Activated CD8-positive, alpha-beta memory T cell treated with anti-CD3 and anti-CD28 coated beads for 24 hours (primary cell): ENCODE measurements around the gene KRT84.

Experiments used
- DNase-seq: peaks from one replicate; pipeline ENCODE4 v3.0.0-alpha.2; 2020

The KRT84 gene

DNA sequence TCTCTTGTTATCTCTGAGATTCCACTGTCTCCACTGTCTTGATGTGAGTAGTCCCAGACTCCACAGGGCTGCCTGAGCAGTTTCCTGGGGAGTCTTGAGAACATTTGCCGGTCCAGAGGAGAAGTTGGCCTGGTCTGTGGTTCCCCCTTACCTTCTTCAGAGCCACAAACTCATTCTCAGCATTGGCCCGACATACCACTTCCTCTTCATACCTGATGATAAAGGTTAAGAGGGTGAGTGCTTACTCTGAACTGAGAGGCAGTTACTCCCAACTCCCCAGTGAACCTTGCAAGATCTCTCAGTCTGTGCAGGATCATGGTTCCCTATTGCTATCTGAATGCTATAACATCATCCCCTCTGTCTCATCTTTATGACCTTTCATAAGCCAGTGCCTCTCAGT is 2.6 kb downstream of the KRT84 start:
- no peak for DNase-seq

DNA sequence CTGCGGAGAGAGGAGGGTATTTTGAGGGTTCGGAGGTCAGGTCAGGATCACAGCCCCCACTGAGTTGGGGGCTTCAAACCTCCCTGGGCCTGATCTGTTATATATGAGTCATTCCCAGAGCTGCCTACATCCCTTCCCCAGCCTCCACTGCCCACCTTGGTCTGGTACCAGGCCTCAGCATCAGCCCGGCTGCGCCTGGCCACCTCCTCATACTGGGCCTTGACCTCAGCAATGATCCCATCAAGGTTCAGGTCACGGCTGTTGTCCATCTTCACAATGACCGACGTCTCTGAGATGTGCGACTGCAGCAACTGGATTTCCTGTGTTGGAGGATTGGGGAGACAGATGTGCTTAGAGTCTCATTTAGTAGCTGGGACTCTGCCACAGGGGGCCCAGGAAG is 4.2 kb downstream of the KRT84 start:
- no peak for DNase-seq

DNA sequence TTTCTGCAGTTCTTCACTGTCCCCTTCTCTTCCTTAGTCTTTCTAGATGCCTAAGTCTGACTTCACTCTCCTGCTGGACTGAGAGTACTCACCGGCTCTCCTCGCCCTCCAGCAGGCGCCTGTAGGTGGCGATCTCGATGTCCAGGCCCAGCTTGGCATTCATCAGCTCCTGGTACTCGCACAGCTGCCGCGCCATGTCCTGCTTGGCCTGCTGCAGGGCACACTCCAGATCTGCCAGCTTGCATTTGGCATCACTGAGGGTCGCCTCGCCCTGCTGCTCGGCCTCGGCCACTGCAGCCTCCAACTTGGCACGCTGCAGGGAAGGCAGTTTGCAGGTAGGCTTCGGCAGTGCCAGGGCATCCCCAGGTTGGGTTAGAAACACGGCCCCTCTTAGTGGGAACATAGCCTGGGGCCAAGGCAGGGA is 5.2 kb downstream of the KRT84 start:
- no peak for DNase-seq

DNA sequence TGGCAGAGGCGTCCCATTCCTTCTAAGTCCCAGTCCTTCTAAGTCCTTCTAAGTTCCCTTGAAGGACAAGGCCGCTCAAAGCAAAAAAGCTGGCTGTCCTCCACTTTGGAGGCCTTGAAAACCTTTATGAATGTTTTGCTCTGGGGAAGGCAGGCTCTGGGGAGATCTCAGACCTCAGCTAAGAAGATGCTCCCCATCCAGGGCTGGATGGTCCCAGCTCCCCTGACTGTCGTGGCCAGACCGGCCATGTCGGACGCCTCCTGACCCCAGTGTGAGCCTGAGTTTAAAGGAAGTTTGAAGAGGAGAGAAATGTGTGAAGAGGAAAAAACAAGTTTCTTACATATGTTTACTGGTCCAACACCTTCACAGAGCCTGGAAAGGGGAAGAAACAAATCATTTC is 5.9 kb downstream of the KRT84 start:
- no peak for DNase-seq

DNA sequence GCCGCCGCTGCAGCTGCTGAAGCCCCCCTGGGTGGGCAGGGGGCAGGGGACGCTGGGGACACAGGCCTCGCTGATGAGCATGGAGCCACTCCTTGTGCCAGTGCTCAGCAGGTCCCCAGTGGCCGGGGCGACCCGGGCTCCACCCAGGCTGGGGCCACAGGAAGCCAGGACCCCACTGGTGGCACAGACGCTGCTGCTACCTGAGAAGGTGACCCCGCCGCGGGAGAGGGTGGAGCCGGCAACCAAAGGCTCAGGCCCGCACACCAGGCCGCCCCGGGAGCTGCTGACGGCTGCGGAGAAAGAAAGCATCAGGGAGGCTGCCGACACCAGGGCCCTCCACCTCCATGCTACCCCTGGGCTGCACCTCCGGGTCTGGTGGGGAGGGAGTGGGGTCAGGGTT is 7.4 kb downstream of the KRT84 start:
- no peak for DNase-seq

DNA sequence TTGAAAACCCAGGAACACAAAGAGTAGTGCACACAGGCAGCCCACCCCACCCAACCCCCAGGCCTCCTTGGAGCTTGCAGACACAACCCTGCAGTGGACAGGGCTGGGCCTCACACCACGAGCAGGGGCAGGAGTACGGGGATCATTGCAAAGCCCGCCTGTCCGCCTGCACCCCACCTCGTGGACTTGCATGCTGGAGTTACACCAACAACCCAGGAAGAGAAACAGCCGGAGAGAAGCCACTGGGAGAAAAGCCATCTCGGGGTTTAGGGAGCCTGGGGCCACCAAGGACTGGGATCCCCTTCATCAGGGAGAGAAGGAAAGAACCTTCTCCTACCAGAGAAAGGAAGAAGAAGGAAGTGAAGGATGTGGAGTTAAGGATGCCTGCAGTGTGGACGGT is 8.2 kb downstream of the KRT84 start:
- DNase-seq = no peak

DNA sequence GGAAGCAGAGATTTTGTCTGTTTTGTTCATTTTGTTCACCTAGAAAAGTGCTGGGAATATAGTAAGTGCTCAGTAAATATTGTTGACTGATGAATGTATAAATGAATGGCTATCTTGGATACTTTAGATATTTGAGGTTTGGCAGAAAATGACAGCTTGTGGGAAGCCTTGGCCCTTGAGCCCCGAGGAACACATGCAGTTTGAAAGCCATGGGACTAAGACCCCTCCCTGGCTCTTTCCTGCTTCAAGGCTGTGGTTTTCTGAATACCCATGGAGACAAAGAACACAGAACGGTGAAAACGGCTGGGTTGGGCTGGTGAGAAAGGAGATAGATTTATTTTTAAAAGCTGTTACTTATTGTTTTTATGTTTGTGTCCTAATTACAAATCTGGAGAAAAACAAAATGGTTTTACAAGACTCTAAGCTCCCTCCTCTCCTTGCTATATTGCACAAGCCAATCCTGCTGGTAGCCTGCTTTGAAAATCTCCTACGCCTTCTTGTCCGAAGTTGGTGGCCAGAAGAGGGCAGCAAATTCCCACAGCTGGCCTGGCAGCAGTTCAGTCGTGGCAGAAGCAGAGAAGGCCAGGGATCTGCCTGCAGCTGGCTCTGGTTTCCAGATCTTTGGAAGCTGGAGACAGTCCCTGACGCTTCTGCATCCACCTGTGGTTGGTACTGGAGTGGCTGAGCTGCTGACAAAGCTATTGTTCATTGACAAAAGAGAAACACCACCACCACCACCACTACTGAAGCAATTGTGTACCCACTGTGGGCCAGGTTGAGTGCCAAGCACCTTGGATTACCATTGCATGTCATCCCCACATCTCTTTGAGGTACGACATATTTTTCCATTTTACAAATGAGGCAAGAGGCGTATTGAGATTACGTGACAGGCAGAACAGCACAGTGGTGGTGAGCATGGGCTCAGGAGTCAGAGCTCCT is 13.0 kb downstream of the KRT84 start:
- DNase-seq = peak; percentile 76

DNA sequence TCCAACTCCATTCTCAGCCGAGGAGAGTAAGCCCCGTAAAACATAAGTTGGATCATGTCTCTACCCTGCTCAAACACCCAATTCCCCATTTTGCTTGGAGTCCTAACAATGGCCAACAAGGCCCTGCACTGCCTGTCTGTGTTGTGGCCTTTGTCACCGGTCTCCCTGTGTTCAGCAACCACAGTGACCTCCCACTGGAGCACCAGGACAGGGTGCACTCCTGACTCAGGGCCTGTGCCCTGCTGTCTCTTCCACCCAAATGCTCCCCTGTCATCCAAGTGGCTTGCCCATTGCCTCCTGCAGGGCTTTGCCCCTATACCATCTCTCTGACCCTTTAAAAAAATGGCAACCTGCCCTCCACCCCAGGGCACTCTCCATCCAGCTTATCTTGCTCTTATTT is 13.7 kb downstream of the KRT84 start:
- no peak for DNase-seq

DNA sequence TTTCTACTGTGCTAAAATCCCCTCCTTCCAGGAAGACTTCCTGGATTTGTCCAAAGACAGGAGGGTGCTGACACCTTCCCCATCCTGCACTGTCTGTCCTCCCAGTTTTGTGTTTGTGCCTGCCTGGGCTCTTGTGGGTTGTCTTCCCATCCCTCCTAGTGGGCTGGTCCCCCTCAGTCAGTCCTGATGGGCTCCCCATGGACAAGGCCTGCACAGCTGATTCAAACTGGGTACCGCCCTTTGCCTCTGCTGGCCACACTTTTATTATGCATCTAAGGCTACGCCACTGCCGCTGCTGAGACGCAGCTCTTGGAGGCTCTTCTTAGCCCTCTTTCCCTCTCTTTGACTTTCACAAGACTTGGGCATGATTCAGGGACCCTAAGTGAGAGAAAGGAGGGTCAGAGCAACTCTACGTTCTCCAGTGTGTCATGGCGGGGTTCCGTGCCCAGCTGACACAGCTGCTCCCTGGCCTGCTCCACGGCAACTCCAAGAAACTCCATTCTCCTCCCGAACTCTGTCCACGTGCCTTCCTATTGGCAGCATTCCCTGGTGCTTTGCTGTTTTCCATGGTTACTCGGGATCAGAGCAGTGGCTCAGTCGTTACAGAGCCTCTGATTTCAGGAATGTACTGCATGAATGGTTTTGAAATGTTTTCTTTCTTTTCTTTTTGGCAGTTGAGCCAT is 14.4 kb downstream of the KRT84 start:
- DNase-seq = no peak

DNA sequence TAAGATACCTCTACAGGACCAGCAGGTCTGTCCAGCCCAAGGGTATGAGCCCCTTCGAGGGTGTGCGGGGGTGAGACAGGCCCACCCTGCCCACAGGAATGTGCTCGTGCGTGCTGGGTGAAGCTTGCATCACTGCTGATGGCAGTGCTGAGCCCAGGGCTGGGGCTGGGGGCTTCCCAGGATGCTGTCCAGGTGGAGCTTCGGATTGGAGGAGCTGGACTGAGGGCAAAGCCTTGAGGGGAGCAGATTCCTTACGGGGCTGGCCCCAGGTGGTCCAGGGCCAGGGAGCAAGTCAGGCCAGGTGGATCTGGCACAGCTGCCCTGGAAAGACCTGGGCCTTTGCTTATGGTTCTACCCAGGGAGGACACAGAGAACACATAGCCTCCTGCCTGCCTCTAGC is 15.6 kb downstream of the KRT84 start:
- DNase-seq = no peak

DNA sequence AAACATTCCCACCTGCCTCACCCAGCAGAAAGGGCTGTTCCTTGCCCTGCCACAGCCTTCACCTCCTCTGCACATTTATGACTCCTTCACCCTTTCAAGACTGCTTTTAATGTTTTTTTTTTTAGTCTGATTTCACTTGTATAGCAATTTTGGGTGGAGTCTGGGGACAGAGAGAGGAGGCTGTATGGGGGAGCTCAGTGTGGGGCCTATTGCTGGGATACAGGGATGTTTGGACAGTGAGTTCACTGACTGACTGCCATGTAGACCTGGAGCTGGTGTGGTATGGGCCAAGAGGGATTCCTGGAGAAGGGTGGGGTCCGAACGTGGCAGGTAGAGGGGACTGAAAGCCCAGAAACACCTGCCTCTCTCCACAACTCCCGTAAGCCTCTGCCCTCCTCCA is 16.2 kb downstream of the KRT84 start:
- DNase-seq = no peak

DNA sequence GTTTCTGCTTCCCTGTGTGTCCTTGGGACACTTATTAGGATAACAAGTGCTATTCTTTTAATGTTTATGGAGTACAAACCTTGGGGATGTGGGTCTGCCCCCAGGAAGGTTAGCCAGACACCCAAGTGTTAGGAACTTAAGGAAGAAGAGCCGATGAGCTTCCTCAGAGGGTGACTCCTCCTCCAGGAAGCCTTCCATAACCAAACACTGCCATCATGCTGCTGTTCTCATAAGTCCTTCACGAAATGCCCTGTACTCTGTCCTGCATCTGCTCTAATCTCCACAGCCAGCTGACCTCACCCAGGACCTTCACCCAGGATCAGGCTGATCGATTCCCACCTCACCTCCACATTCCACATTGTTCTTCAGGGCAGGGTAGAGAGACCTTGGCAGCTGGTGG is 16.9 kb downstream of the KRT84 start:
- DNase-seq = no peak

DNA sequence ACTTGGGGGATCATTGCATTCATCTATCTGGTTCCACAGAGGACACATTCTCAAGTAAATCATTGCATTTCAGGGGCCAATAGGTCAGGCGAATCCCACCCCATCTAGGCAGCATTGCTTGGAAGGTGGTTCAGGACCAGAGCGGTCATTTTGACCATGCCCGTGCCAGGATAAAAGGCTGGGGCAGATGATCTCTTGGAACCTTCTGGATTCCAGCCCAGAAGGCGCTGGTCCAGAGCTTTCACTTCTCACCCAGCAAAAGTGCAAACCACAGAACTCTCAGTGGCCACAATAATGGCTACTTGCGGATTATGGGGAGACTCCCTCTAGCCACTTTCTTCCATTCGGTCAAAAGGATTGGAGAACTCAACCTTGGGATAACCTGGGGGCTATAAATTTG is 17.6 kb downstream of the KRT84 start:
- DNase-seq = no peak

DNA sequence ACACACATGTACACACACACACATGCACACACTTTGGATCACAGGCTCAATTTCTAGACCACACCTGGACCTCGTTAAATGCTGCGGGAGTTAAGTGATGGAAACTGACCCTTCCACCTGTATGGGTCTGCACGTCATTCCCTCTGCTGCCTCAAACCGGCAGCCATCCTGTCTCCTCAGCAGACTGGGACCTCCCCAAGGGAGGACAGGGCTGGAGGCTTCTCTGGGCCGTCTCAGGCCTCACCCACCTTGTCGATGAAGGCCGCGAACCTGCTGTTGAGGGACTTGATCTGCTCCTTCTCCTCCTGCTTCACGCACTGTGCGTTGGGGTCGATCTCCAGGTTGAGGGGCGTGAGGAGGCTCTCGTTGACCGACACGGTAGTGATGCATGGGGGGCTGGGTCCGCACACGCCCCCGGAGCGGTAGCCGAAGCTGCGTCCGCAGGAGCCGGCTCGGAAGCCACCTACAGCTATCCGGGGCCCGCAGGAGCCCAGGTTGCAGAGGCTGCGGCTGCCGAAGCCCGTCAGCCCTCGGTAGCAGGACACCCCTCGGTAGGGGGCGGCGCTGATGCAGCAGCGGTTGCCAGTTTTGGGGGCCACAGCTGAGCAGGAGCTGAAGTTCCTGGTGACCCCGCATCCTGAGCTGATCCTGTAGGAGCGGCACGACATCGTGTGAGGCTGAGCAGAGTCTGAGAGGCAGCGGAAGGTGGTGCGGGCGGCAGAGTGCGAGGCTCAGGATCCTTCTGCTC is 18.5 kb downstream of the KRT84 start, which contains the start of gene KRT85:
KRT85 (minus strand) TSS at position 744 of the 748 bp plus-strand sequence; CDS start at position 668, 76 bp downstream.
- no peak for DNase-seq

DNA sequence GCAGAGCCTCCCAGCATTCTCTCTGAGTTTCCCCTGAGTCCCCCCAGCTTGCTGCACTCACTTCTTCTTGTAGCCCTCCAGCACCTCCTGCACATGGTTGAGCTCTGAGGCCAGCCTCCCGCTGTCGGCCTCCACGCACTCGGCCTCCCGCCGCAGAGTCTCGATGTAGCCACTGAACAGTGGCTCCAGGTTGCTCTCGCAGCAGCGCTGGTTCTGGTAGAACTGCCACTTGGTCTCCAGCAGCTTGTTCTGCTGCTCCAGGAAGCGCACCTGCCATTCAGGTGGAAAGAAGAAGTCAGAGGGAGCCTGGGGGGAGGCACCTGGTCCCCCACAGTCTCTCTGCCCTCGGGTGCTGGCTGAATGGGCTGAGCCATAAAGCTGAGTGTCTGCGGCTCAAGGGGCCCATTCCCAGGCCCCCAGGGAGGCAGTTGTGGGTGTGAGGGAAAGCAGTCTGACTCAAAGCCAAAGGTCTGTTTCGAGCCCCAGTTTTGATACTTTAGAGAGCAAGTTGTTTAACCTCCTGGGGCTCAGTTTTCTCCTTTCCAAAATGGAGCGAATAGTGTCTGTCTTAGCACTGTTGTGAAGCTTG is 20.5 kb downstream of the KRT84 start:
- no peak for DNase-seq

DNA sequence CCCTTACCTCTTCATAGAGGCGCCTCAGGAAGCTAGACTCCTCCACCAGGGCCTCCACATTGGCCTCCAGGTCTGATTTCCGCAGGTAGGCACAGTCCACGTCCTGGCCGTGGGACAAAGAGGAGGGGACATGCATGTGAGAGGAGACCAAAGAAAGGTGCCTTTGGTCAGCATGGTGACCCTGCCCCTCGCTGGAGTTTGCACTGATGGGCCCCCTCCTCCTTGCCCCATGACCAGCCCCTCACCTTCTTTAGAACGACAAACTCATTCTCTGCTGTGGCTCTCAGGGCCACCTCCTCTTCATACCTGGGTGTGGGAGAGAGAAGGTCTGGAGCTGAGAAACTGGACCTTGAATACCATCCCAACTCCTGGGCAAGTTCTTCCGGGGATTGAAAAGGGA is 21.4 kb downstream of the KRT84 start:
- no peak for DNase-seq

DNA sequence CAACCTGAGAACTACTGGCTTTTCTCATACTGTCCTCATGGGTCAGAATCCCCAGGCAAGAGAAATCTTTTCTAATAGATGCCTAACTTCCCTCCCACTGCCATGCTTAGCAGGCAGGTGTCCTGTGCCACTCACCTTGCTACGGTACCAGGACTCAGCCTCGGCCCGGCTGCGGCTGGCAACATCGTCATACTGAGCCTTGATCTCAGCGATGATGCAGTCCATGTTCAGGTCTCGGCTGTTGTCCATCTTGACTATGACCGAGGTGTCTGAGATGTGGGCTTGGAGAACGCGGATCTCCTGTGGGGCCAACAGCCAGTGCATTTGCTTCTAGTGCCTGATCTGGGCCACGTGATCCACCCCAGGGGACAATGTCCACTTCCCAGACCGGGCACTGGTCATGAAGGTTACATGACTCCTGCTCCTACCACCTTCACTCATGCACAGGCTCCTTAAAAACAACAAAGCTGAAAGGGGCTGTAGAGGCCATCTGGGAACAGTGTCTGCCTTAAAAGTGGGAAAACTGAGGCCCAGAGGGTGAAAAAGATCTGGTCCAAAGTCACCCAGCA is 22.3 kb downstream of the KRT84 start:
- DNase-seq = no peak

DNA sequence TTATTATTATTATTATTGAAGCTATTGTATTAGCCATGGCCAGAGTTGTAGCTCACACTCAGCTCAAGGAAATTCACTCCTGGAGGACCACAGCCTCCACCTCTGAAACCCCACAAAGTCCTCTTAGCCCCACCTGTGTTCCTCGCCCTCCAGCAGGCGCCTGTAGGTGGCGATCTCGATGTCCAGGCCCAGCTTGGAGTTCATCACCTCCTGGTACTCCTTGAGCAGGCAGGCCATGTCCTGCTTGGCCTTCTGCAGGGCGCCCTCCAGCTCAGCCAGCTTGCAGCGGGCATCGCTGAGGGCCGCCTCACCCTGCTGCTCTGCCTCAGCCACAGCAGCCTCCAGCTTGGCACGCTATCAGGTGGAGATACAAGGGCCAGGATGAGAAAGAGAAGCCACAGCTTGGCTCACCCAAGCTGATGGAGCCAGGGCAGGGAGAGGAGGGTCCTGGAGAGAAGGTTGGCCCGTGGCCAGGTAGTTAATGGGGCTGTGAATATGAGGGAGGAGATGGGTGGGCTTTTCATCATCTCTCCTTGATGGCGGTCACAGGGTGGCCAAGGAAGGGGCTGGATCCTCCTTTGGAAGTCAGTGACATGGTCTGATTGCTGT is 23.2 kb downstream of the KRT84 start:
- DNase-seq = no peak

DNA sequence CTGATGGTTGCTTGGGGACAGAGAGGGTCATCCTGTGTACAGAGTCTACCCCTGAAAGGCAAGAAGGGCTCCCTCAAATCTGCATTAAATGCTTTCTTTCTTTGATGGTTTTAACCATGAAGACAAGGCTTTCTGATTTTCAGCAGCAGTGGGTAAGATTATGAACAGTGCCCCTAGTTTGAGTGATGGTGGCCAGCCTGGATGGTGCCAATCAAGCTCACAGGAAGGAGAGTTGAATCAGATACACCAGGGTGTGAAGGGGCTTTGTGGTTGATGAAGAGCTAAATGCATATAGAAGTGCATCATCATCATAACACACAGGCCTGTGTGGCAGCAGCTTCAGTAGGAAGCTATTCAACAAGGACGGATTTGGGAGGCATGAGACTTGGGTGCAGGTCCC is 23.9 kb downstream of the KRT84 start:
- no peak for DNase-seq

DNA sequence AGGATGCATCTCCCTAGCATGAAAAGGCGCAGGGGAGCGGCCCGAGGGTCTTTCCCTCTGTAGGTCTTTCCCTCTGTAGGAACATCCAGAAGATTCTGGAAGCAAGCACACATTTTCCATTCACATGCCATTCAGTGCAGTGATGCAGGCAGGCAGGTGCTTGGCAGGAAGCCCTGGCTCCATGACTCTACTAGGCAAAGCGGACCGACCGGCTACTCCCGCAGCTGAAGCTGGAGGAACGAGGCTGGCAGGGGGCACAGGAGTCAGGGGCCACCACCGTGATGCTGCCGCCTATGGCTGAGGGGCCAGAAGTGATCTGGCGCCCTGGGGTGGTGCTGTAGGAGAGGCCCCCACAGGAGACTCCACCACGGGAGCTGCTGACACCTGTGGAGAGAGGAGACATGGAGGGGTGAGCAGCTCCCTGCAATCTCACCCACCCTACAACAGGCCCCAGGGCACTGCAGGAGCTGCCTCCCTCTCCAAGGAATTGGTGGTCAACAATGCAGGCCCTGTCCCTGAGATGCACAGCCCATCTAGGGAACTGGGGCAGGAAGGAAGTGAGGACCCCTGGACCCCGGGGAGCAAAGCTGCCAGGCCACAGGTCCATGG is 24.7 kb downstream of the KRT84 start:
- DNase-seq = no peak

DNA sequence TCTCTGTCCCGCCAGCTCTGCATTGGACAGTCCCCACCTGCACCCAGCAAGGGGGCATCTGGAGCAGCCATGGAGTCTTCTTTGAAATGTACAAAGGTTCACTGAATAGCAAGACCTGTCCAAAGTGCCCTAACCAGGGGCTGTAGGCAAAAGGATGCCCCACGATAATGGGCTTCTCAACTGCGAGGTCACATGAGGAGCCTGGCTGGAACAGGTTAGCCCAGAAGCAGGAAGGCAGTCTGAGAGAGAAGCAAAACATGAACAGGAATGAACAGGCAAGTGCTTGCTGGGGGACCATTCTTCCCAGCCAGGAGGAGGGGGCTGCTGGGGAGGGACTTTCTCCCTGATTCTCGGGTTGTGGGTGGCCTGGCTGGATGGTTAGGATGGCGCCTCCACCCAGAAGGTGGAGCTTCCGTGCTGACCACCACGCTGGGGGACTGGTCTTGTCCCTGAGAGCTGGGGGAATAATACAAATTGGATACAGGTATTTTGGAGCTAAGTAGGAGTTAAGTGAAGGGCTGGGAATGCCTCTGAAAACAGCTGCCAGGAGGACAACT is 25.3 kb downstream of the KRT84 start:
- no peak for DNase-seq
